Esophagus squamous epithelium (tissue), 4 donors: ENCODE measurements around the gene CCDC92.

Experiments used
- POLR2A ChIP-seq, 4 donors: fragments of 450-650 bp; IDR thresholded peaks; one replicate each; pipeline ENCODE4 v1.6.1; 2017; ENCODE audit warnings: antibody characterized with exemption in 4 of 4, mild to moderate bottlenecking in 4 of 4, moderate library complexity in 3 of 4
- TF ChIP-seq, protein P1 (sequence below), 6 experiments: fragments of 450-650 bp in 4 of 6; fragments of 200-600 bp in 2 of 6; sonication (generic) in 2 of 6; IDR thresholded peaks; one replicate each; pipeline ENCODE4 v1.5.1; 2016 to 2019; ENCODE audit warnings: antibody characterized with exemption in 6 of 6, mild to moderate bottlenecking in 4 of 6, moderate library complexity in 4 of 6

DNA sequence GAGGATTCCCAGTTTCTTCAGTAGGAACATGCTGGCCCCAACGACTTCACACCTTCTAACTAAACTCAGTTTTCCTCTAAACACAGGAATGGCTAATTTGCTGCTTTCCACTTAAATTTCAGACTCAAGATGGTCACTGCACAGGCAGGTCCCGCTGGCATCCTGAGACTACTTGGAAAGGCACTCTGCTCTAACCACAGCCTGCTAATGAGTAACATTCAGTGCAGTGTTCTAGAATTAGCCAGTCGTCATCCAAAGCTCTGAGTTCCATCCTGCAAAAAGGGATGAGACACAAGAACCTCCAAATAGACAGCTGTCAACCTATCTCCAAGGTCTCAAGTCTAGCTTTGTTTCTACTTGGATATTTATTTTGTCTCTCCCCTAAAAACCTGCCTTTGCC lies 6.0 kb downstream of the CCDC92 start:
- no peak for TF ChIP-seq POLR2A (IDR thresholded peaks at IDR 0.05)
- TF ChIP-seq, protein P1, sequence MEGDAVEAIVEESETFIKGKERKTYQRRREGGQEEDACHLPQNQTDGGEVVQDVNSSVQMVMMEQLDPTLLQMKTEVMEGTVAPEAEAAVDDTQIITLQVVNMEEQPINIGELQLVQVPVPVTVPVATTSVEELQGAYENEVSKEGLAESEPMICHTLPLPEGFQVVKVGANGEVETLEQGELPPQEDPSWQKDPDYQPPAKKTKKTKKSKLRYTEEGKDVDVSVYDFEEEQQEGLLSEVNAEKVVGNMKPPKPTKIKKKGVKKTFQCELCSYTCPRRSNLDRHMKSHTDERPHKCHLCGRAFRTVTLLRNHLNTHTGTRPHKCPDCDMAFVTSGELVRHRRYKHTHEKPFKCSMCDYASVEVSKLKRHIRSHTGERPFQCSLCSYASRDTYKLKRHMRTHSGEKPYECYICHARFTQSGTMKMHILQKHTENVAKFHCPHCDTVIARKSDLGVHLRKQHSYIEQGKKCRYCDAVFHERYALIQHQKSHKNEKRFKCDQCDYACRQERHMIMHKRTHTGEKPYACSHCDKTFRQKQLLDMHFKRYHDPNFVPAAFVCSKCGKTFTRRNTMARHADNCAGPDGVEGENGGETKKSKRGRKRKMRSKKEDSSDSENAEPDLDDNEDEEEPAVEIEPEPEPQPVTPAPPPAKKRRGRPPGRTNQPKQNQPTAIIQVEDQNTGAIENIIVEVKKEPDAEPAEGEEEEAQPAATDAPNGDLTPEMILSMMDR (IDR thresholded peaks at IDR 0.05): no peak
